Activated CD8-positive, alpha-beta memory T cell treated with anti-CD3 and anti-CD28 coated beads for 24 hours (primary cell): ENCODE measurements around the gene SORL1.
"Not testable (repeated sequence)": the region's sequence is repeated elsewhere in the genome, so short reads cannot be mapped to it uniquely, and the experiment has no call there.

Source experiments
- DNase-seq: peaks from one replicate; pipeline ENCODE4 v3.0.0-alpha.2; 2020

Gene SORL1

DNA sequence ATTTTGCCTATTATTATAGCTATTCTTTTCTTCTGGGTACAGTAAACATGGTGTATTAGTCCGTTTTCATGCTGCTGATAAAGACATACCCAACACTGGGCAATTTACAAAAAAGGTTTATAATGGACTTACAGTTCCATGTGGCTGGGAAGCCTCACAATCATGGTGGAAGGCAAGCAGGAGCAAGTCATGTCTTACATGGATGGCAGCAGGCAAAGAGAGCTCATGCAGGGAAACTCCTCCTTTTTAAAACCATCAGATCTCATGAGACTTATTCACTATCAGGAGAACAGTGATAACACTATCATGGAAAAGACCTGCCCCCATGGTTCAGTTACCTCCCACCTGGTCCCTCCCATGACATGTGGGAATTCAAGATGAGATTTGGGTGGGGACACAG is 54.1 kb downstream of the SORL1 start:
- DNase-seq, result not testable (repeated sequence)

DNA sequence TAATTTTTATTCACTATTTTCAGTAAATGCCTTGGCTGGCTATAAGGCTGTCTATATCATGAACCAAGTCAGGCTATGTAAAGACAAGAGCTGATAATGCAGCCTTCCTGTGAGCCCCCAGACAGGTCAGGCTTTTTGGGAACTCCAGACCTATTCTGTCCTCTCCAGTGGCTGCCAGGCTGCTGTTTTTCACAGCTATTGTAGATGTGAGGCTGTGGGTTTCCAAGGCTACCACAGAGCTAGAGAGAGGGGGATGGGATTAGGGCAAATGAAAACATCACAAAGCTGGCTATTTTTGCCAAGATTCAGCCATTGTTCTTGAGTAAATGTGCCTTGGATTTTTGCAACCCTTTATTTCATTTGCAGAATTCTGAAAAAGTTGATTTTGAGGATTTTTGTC is 56.3 kb downstream of the SORL1 start:
- peak; percentile 53 for DNase-seq

DNA sequence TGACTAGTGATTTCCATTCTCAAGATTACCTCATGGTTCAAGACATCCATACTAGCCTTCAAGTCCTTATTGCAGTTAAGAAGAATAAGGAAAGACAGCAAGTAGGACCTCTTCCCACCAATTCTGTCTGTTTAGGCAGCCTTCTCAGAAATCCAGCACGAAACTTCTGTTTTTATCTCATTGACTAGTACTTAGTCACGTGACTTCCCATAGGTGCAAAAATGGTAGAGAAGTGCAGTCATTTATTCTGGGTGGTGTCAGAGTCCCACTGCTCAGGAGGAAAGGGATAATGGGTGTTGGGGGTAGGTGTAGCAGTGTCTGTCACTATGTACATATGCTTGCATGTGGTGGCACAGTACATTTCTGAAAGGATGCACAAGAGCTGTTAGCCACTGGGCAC is 58.3 kb downstream of the SORL1 start:
- DNase-seq, result no peak

DNA sequence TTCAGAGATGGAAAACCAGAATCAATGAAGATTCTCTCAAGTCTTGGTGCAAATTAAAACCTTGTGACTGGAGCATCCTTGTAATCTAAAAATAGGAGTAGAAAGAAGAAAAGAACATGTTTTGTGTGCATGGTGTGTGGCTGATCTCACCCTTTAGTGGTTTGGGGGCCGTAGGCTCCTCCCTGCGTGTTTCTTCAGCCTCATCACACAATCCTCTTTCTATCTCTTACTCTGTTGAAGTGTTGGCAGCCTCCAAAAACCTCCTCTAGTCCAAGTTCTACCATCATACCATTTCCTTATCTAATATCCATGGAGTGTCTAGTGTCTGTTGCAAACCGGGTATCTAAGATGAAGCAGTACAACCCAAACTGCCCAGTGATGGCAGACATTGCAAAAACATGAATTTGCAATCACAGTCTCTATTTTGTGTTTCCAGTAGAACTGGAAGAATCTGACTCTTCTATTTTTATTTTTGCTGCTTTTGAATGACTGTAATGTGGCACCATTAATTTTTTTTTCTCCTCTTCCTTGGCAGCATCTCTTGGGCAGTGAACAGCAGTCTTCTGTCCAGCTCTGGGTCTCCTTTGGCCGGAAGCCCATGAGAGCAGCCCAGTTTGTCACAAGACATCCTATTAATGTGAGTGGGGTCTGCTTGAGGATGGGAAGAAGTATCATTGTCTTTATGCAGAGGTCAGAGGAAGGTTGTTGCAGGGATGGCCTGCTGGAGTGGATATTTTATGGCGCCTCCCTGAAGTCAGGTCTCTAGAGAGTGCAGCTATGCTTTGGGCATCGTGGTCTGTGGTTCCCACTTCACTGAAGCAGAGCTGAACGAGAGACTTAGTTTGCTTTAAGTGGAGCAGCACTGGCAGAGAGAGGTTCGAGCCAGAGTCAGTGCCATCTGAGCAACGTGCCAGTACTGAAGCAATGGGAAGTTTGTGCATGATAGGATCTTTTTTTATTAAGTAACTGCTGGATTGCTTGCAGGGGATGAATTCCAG is 60.7 kb downstream of the SORL1 start:
- no peak for DNase-seq

DNA sequence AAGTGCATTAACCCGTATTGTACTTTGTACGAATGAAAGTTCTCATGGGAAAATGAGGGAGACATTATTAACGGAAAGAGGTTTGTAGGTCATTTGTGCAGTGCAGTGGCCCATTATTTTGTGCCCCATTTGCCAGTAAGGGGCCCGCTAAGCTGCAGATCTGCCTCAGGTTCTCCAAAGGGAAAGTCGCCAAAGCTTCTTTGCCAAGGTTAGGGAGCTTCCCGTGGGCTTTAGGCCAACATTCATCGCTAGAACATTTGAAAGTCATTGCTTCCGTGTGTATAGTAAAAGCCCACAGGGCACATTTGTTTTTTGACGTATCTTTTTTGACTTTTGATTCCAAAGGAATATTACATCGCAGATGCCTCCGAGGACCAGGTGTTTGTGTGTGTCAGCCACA is 61.7 kb downstream of the SORL1 start:
- DNase-seq, result no peak

DNA sequence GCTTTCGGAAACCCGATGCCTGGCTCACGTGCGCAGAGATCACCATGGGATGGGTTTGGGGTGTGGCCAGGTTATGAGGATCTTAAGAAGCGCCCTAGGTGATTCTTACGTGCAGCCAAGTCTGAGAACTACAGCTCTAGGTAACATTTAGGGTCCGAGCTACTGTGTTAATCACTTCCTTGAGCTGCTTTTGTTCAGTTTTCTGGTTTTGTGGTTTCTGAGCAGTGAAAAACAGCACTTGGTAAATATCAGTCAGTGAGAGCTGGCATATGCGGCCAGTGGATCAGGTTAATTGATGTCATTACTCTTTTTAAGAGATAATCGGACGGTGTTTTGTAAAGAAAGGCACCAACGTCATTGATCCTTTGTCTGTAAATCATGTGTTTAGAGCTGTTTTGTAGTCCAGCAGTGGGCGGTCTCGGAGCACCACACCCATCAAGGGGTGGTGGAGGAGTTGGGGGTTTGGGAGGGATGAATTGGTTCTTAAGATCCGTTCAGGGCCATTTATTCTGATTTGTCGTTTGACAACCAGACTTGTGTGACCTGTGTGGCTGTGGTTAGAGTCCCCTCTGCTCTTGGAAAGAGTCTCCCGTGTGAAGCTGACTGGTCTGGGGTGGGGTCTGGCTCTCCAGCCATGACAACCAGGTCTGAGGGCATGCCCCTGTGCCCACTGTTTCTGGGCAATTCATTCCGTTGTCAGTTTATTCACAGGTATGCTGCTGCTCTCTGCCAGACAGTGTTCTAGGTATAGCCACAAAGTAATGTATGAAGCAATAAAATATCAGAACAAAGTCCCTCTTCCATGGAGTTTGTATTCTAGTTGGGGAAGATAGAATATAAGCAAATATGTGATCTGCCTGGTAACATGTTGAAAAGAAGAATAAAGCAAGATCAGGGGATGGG is 62.6 kb downstream of the SORL1 start:
- DNase-seq, result no peak

DNA sequence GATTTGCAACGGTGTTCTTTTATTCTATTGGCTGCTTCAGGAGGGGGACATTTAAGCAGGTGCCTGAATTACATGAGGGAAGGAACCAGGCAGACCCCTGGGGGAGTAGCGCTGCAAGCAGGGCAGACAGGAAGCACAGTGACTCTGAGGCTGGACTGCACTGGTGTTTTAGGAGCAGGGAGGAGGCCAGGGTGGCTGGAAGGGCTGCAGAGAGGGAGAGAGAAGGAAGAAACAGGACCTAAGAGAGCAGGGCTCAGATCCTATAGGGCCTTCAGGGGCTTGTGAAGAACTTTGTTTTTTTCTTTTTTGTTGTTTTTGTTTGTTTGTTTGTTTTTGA is 63.2 kb downstream of the SORL1 start:
- DNase-seq, result no peak

DNA sequence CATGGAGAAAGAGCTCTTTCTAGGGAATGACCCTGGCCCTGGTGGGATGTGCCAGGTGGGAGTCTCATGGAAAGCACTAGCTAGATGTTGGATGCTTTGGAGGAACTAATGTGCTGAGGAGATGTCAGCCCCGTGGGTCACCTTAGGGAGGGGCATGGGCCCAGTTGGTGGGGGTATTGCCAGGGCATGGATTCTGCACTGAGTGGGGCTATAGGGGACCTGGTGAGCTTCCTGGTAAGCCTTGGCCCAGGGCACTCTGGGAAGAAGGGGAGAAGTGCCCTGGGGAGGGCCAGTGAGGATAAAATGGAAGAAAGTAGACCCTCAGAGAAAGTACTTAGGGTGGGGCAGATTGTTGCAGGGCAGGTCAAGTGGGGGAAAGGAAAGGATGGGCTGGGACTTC is 65.9 kb downstream of the SORL1 start:
- DNase-seq, result peak; percentile 56

DNA sequence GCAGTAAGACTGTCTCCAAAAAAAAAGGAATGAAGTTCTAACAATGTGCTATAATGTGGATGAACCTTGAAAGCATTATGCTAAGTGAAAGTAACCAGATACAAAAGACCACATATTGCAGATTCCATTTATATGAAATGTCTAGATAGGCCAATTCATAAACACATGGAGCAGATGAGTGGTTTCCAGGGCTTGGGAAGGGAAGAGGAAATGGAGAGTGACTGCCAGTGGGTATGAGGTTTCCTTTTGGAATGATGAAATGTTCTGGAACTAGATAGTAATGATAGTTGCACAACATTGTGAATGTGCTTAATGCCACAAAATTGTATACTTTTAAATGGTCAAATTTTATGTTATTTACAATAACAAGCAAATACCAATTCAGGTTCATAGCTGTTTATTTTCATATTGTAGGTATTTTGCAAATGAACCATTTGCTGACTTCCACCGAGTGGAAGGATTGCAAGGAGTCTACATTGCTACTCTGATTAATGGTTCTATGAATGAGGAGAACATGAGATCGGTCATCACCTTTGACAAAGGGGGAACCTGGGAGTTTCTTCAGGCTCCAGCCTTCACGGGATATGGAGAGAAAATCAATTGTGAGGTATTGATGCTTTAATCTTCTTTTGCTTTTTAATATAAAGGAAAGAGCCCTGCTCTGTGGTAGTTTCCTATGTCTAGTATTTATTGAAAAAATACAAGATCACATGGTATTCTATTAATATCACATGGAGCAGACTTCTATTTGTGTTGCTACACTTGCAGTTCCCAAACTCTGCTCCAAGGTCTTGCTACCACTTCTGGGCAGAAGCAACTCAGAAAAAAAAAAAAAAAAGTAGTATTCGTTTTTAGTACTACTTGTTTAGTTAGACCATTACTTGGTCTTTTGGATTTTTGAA is 68.4 kb downstream of the SORL1 start:
- no peak for DNase-seq

DNA sequence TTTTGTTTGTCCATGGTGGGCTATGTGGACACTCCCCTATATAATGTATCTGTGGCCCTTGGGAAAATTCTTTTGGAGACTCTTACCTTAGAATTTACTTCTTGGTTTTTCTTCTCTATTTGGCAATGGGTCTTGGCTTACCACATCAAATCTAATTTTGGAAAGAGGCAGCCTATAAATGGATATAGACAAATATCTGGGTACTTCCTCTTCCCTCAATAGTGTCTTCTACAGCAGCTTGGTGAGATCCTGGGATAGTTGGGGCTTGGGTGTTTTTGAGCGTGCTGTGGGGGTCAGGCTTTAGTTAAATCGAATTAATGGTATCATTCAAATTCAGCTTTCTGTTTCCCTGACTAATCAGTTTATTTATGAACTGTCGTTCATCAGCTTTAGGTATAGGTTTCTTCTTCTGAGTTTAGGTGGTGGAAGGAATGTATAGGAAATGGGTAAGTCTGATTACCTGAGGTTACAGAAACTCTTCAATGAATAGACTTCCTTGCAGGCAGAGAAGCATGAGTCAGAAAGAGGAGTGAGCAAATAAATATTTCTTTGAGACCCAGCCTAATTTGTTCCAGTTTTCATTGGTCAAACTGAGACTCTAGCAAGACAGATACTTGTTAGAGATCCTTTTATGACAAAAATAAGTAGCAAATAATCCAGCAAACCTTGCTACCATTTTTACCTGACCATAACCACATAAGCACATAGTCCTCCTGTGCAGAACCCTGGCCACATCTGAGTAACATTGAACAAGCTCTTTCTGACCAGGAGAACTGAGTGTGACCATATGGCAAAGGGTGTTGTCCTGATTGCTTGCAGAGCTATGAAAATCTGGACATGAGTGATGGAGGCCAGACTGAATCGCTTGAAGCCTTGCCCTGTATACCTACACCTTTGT is 69.3 kb downstream of the SORL1 start:
- peak; percentile 43 for DNase-seq

DNA sequence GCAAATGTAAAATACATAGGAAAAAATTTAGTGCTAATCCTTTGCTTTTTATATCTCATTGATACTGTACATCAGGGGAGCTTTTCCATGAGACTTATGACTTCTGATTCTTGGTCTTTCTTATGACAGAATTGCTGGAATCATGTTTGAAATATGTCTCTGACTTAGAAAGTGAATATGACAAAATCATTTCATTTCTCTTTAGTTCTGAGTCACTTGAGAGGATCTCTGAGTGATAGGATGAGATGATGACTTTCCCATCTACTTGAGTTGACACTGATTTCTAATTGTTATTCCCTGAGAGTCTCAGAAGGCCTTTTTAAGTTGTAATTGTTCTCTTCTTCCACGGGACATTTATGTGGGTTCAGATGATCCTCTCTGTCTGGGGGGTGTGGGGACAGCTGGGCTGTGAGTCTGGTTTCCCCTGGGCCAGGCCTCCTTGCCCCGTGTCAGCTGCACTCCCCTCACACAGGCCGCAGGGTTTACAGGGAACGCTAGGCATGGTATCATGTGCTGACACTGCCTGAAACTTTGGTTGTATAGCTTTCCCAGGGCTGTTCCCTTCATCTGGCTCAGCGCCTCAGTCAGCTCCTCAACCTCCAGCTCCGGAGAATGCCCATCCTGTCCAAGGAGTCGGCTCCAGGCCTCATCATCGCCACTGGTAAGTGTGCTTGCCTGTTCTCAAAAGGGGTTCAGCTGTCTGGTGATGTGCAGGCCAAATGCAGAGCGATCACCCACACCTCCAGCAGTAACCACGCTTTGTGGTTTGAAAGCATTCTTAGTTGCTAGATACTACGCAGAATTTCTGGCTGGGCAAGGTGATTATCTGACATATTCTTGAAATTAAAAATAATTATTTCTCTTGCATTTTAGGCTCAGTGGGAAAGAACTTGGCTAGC is 70.2 kb downstream of the SORL1 start:
- no peak for DNase-seq

DNA sequence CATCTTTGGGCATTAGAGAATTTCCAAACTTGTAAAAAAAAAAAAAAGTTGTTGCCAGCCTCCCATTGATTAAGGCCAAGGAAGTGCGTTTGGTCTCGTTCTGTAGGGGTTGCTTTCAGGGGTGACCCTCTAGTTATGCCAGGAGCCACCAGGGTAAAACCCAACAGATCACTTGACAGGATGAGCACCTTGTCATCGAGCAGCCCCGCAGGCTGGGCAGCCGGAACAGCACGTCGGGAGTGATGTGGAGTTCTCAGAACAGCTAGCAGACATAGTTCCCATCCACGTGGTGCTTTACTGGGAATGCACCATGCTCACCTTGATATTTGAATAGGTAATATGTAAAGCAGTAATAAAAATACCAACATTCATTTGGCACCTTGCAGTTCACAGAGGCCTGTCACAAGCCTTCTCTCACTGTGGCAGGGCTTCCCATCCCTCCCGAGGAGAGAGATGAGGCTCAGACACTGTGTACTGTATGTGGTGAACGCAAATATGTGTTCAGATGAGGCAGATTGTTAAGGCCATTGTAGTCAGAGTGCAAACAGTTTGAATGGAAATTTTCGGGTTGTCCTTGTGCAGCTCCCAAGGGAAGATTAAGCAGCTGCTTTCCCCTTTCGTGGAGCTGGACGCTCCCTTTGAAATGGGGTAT is 71.6 kb downstream of the SORL1 start:
- no peak for DNase-seq

DNA sequence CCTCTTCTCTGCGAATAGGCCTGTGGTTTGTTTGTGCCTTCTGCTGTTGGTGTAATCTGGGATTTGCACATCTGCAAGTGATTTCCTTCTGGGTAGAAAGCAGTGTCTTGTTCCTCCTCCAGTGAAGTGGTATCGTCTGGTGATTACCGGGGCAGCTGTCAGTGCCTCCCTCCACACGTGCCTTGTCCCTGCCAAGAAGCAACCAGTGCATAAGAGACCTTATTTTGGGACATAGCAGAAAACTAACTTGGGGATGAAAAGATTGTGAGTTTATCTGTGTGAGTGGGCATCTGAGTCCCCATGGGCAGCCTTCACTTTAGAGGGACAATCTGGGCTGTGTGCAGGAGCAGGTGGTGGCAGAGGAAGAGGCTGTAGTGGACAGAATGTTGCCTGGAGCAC is 72.1 kb downstream of the SORL1 start:
- no peak for DNase-seq

DNA sequence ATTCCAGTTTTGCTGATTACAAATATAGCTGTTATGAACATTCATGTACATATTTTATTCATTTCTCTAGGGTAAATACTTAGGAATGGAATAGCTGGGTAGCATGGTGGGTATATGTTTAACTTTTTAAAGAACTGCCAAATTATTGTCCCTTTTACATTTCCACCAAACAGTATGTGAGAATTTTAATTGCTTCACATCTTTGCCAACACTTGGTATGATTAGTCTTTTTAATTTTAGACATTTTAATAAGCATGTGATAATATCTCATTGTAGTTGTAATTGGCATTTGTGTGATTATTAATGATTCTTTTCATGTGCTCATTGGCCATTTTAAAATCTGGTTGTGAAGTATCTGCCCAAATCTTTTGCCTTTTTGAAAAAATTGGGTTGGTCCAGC is 73.3 kb downstream of the SORL1 start:
- DNase-seq, result no peak

DNA sequence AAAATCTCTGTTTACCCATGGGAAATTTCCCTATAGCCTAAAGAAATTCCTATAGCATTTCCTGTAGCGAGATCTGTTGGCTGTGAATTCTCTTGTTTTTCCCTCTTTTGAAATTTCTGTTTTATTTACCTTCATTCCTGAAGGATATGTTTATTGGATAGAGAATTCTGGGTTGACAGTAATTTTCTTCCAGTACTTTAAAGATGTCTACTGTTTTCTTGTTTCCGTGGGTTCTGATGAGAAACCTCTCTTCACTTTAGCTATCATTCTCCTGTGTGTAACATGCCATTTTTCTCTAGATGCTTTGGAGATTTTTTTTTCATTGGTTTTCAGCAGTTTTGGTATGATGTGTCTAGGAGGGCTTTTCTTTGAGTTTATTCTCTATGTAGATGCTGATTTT is 78.1 kb downstream of the SORL1 start:
- no peak for DNase-seq

DNA sequence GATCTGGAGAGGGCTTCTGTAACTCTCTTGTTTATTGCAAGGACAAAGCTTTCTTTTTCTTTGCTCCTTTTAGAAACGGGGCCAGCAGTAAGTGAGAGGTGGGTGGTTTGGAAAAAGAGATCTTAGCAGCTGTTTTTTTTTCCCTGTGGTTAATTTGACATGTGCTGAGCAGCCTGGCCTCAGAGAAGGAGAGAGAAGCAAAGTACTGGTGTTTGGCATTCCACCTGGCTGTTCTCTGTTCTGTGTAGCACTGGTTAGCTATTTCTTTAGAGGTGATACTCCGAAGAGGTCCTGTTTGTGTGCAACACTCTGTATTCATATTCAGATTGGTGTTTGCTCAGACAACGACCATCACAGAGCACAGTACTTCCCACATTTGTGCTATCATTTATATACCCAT is 81.5 kb downstream of the SORL1 start:
- DNase-seq, result no peak

DNA sequence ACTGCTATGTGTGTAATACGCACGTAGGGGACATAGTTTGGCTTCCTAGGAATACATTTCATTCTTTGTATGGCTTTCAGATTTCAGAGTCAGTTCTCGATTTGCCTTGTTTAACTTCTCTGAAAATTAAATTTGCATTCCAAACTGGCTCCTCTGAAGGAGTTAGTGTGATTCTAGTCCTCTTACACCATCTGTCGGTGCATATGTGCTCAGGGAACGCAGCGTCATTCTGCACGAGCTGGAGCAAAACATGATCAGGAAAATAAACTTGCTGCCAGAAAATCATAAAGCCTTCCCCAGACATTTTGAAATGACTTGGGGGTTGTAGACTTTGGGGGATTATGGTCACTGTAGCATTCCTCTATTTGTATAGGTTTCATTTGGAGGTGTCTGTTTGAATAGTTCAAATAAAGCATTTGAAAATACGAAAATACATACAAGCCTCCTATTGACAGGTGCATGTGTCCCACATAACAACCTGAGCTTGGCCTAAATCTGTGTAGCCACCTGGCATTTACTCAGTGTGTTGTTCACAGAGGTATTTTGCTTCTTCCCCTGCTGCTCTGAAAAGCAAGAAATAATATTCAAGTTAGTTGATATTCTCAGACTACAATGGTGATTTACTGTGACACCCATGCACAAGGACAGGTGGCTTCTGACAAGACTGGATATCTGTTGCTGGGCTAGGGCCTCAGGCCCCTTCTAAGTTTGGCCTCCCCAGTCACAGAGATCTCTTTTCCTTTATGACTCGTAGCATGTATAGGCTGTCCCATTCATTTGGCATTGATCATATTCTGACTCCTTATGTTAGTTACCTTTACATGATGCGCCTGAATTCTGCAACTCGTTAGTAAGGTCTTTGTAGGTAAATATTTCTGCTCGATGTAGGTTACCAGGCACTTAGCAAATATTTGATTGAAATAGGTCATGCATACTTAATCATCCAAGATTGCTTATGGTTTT is 82.3 kb downstream of the SORL1 start:
- DNase-seq, result no peak

DNA sequence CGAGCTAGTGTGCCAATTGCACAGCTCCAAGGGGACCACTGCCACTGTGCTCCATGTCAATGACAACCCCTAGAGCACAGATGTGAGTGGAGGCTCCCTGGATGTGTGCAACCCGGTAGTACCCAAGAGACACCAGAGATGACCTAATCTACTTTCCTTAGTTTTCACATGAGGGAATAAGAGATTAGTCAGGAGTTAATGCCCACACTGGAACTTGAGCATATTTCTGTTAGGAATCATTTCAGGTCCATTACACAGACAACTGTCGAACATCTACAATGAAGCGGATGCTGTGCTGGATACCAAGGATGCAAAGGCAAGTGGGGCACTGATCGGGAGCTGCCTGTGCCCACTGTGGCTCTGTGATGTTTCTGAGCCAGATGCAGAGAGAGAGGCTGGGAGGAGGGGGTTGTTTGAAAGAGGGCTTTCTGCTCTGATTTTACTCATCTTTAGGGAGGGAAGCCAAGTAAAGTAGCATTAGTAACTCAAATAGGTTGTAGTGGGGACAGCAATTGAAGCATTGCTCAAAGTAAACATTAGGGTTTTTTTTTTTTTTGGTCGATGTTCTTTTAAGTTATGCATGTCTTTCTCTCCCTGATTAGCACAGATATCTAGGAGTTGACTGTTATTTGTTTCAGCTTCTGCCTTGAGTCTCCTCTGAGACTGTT is 83.1 kb downstream of the SORL1 start:
- DNase-seq, result no peak
